ENCODE data around the gene ZBTB20. TPM values are rescaled to one million over a fixed set of nuclear protein-coding genes. Genes with fewer than 3 reads are reported as not detected.

ZBTB20 gene
- total RNA-seq, 1 donor from 2014 or later = 110 TPM

DNA sequence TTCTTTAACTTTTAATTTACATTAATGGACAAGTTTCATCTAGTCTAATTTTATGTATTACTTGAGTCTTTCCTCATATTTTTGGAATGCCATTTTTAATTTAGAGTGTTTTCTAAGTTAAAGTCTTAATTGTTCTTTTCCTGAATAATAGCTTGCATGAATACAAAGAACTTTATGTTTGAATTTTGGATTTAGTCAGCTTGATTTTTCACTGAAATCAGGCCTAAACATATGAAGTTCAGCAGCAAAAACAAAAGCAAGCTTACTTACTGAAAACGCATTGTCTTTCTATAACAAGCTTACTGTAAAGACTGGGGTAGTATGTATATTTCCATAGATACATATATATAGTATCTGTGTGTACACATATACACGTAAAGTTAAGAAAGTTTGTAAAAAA lies 126.0 kb downstream of the ZBTB20 start:
- DNase-seq (ENCODE audit: low spot score) = no peak

DNA sequence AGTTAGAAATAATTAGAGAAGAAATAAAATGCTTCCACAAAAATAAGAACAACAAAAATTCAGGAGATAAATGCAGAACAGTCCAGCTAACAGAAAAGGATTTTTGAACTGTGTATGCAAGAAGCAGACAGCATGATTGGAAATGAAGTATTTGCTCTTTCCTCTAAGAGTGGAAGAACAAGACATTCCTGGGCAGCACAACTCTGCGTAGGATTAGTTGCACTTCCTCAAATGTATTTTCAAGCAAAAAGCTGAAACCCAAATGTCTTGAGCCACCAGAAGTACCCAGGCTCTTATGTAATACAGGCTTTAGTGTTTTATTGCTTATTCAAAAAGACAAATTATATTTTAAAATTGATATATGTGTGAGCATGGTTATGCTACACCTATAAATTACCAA lies 127.2 kb downstream of the ZBTB20 start:
- DNase-seq (ENCODE audit: low spot score) = no peak

DNA sequence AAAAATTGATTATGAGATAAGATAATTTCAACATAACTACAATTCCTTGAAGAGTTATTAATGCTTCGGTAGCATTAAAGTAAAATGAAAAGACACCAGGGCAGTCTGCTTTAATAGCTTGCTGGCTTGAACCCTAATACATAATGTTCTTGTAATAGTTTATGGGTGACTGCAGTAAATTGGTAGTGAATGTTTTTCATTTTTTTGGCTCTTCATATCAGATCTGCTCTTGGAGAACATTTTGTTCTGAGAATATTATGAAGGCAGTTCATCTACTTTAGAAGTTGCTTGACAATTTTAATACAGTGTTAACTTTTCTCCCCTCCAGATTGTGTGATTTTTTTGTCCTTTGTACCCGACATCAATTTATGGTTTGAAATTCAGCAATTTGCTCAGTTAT lies 128.4 kb downstream of the ZBTB20 start:
- no peak for DNase-seq (ENCODE audit: low spot score)

DNA sequence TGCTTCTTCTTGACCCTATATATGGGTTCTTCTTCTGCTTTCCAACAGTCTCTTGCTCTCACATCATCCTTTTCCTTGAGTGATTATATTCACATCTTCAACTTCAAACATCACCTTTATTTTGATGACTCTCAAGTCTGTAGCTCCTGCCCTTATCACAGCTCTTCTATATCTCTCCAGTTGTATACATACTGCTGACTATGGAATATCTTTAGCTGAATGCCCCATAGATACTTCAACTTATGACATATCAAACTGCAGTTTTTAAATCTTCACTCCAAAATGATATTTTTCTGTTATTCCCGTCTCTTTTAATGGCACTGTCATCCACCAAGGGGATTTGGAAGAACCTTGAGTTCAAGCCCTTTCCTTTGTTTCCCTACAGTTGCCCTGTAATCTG lies 139.1 kb downstream of the ZBTB20 start:
- no peak for DNase-seq (ENCODE audit: low spot score)

DNA sequence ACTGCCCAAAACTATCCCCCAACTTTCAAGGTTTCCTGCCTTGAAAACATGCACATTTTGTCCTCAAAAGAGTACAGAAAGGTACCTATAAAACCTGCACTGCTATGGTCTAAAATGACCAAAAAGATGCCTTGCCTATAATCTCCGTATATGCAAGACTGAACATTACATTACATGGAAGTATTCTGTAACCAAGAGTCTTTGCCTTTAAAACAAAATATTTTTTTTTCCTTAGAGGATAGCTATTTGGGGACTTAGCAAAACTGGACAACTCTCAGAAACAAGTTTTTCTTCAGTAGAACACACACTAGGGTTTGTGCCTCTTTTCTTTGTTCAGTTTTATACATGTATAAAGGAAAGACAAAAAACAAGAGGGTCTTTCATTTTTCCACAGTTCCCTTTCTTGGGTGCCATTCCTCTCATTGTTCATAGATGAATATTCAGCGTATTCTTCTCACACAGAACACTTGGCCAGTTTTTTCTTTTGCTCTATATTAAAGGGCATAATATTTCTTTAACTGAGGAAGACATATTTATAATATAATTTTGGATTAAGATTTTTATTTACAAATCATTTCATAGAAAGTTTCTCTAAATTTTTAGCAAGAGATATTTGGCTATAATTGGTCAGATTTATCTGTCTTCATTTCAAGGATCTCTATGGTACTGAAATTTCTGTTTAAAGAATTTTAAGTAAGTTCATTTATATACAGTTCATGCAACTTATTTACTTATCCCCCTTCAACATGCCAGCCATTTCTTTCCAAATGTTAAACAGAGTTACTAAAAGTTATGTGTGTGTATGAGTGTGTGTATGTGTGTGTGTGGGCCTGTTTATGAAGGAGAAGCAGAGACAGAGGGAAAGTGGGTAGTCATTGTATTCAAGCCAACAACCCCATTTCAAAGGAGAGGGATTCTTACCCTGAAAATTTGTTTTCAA lies 142.6 kb downstream of the ZBTB20 start:
- DNase-seq (ENCODE audit: low spot score) = no peak

DNA sequence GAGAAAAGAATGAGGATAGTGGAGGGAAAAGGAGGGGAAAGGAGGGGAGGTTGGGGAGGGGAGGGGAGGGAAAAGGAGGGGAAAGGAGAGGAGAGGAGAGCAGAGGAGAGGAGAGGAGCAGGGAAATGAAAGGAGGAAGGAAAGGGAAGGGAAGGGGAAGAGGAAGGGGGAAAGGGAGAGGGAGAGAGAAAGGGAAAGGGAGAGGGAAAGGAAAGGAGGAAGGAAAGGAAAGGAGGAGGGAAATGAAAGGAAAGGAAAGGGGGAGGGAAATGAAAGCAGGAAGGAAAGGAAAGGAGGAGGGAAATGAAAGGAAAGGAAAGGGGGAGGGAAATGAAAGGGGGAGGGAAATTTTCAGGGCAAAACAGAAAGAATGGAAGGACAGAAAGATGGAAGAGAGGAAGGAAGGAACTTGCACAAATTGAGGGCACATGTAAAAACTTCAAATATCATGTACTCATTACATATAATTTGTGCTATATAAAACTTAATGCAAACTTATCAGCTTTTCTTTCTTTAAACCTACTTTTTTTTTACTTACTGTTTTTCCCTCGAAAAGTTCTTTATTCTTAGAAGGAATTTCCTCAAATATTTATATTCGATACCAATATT lies 148.0 kb downstream of the ZBTB20 start:
- DNase-seq (ENCODE audit: low spot score) = no peak

DNA sequence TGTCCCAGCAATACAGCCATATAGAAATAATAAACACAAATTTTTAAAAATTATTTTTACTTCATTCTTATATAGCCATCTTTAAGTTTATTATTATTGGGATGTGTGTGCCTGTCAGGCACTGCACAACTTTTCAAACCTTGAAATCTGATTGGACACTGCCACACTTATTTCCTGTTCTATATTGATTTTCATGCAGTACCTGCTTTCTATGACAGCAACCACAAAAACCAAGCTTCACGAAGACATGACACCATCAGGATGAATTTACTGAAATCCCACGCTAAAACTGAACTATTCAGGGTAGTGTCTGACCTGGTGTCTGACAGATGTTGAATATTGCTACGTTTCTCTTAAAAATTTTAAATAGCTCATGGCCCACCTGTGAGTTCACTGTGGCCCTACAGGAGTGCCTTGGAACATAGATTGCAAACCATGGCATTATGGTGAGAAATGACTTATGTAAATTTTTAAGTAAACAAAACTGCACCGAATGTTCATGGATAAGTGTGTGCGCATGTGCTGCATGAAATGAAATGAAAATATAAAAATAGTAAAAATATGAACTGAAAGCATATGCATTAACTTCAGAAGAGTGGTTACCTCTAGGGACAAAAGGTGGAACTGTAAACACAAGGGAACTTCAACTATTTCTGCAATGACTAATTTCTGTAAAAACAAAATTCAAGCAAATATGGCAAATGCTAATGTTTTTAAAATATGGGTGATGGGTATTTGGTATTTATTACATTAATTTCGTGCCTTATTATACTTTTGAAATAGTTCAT lies 152.3 kb downstream of the ZBTB20 start:
- no peak for DNase-seq (ENCODE audit: low spot score)

DNA sequence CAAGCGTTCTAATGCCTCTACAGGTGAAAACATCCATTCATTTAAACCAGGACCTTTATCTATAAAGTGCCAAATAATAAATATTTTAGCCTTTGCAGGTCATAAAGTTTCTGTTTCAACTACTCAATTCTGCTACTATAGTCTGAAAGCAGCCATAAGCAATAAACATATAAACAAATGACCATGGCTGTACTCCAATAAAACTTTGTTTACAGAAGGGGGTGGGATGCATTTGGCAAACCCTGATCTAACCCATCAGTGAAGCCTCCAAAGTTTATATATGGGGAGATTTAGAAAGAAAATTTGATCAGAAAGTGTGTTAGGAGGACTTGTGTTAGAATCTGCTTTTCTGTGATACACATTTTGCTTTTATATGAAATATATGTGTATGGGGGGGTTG lies 161.3 kb downstream of the ZBTB20 start:
- DNase-seq (ENCODE audit: low spot score) = no peak

DNA sequence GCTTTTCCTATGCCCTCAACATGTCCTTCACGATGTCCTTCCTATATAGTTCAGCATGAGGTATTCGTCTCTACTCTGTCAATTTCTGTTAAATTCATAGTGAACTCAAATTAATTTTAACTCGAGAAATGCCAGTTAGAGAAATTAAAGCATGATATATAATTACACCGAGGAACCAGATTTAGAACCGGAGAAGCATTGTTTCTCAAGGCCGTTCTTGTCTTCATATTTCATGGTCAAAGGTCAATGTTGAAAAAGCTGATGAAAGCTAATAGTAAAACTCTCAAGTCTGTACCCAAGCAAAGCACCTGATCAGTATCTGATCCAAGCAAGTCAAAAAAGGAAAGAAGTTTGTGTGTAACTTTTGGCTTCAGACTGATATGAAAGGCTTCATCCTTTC lies 163.8 kb downstream of the ZBTB20 start:
- DNase-seq (ENCODE audit: low spot score) = no peak

DNA sequence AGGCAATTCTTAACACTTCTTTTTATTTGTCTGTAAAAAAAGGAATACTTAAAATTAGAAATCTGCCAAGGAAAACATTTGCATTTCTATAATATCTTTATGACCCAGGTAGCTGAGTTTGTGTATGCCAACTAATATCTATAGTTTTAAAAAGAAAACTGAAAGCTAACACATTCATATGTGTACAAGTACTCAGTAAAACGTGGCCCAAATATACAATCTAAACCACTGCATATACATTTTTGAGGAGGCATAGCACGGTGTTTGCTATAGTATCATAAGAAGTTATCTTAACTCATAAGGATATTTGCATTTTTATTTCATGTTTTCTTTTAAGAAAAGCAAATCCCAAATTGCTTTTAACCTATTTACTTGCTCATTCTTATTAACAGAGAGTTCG lies 172.7 kb downstream of the ZBTB20 start:
- DNase-seq (ENCODE audit: low spot score) = no peak

DNA sequence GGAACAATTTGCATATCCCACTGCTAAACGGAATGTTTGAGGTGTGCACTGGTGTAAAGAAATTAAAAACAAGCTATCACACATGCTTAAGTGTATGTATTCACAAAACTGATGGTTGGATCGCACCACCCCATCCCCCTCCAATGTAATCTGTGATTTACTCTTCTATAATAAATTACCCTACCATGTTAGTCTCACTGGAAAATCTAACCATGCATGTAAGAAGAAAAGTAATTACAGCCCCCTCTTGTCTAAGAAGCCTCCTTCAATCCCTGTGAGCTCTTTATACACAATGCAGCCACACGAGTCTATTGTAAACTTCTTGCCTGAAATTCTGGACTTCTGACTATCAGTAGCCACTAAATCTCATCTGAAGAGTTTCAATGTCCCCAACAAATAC lies 173.6 kb downstream of the ZBTB20 start:
- DNase-seq (ENCODE audit: low spot score) = no peak

DNA sequence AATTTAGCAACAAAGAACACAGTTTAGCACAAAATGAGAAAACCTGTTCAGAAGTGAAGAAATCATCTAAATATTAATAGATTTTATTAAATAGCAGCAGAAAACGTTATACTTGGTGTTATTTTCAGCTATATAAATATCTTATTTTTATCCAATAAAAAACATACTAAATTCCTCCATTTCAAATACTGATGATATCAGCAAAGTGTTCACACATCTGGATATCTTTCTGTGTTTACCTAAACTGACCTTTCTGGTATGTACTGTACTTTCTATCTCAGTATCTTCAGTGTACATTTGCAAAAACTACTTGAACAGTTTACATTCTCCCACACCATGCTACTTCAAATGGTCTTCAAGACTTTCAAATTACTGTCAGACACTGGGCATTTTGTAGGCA lies 179.9 kb downstream of the ZBTB20 start:
- DNase-seq (ENCODE audit: low spot score) = no peak

DNA sequence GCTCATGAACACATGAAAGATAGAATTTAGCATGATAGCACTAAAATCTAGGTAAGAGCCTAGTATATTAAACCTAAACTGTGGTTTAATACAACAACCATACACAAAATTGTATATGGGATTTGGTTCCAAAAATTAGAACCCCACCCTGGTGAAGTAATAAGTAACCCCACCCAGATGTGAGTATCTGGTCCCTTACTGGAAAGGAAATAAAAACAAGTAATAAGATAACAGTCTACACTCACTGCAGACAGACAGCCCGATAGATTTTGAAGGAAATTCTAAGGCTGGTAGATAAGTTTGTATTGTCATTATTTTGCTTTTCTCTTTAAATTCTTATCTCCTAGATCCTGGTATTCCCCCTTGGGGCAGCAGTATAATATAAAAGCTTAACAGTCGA lies 184.9 kb downstream of the ZBTB20 start:
- no peak for DNase-seq (ENCODE audit: low spot score)

DNA sequence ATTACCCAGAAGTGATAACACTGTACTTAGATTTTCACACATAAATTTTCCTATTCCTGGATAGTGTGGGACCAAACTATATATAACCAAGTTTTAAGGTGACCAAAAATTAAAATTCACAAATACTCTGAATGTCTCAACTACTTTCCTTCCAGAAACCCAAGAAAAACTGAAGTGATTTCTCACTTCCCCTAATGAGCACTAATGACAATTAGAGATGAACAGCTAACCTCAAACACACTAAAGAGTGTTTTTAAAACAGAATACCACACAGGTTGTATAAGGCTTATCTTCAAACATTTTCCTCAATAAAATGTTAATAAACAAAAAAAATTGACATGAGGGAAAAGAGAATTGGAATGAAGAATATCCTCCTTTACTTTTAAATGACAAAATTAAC lies 188.2 kb downstream of the ZBTB20 start:
- DNase-seq (ENCODE audit: low spot score) = no peak

DNA sequence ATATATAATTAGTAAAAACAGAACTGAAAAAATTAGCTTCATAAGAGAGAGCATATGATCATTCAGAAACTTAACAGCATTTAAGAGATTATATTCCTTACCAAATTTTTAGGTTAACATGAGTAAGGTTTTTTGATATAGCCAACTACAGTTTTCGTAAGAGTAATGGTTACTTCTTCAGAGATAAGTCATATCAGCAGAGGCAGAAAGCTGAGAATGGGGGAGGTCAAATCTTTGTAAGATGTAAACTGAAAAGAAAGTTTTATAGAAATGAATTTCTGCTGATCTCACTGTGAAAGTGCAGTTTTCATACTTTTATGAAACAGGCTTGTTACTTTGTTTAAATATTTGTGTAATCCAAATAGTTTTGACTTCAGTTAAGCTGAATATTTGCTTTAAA lies 193.3 kb downstream of the ZBTB20 start:
- no peak for DNase-seq (ENCODE audit: low spot score)

DNA sequence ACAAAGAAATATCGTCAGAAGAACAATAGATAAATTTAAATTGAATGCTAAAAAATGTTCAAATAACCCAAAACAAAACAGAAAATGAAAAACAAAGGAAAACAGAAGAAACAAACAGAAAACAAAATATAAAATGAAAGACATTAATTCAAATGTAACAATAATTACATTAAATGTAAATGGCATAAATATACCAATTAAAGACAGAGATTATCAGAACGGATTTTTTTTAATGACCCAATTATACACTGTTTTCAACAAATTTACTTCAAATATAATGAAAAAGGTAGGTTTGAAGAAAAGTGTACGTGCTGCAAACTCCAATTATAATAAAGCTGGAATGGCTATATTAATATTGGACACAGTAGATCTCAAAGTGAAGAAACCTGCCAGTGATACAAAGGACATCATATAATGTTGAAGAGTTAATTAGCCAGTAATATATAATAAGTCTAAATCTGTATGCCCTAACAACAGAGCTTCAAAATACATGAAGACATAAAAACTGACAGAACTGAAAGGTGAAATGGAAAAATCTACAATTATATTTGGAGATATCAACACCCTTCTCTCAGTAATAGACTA lies 193.8 kb downstream of the ZBTB20 start:
- no peak for DNase-seq (ENCODE audit: low spot score)

DNA sequence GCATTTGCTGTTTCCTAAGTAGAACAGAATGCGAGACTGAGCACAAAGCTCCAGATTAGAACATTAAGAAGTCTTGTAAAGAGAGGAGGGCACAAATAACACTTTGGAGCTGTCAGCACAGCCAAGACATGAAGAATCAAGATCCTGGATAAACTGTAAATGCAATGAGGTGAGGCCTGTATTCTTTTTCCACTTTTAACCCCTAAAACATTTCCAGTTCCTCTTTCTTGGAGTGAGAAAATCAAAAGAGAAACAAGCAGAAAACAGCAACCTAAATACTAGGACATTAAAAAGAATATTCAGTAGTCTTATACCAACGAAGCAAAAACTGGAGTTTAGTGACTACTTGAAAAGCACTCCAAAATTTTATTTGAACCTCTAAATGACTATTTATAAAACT lies 204.3 kb downstream of the ZBTB20 start:
- no peak for DNase-seq (ENCODE audit: low spot score)

DNA sequence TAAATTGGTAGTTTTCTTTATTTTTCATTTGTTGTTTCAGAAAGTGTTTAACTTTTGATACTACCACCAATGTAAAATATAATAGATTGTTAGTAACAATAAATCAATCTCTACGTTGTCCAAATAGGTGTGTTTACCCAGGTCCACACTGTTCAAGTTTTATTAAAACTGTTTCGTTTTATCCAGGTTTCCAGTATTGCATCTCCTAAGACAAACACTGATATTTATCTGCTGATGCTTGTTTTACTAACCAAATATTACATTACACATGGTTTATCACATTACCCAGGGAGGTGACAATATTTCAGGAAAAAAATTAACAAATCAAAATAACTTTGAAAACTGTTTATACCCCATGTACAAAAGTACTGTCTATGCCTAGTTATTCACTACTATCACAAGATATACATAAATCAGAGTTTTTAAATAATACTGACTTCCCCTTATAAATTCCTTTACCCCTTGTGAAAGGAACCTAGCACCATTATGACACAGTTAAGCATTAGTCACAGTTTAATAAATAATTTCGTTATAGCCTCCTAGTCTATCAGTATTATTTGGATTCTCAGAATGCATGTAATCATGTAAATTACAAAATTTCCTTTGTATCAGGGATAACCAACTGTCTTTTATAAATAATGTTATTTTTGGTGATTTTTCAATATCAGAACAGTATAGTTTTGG lies 205.3 kb downstream of the ZBTB20 start:
- DNase-seq (ENCODE audit: low spot score) = no peak

DNA sequence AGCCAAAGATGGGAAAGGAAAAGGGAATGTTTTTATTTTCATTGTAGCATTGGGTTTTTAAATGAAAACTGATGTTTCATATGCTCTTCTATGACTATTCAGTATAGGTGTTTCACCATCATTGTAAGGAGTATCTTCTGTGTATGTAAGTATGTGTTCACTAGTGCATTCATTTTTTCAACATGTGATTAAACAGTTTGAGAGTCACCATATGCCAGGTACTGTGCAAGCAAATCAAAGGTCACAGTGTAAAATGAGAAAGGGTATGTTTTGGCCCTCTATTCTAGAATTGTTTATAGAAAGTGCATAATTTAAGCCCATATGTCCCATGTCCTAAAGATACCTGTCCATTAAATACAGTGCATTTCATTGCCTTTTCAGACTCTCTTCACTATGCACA lies 207.2 kb downstream of the ZBTB20 start:
- DNase-seq (ENCODE audit: low spot score) = no peak

DNA sequence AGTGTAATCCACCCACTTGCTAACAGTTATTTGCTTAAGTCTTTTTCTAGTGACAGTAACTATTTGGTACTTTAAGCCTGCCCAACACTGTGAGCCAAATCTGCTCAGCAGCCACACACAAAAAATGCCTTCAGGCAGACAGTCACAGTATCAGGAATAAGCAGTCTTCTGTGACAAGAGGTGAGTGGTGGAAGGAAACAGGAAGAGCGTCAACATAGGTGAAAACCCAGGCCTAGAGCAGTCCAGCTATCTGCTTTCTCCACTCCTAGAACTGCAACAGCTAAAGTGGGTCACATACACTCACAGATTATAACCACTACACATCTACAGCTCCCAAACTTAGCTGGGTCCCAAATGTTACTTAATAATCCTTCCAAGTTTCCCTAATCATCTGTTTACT lies 213.7 kb downstream of the ZBTB20 start:
- no peak for DNase-seq (ENCODE audit: low spot score)

DNA sequence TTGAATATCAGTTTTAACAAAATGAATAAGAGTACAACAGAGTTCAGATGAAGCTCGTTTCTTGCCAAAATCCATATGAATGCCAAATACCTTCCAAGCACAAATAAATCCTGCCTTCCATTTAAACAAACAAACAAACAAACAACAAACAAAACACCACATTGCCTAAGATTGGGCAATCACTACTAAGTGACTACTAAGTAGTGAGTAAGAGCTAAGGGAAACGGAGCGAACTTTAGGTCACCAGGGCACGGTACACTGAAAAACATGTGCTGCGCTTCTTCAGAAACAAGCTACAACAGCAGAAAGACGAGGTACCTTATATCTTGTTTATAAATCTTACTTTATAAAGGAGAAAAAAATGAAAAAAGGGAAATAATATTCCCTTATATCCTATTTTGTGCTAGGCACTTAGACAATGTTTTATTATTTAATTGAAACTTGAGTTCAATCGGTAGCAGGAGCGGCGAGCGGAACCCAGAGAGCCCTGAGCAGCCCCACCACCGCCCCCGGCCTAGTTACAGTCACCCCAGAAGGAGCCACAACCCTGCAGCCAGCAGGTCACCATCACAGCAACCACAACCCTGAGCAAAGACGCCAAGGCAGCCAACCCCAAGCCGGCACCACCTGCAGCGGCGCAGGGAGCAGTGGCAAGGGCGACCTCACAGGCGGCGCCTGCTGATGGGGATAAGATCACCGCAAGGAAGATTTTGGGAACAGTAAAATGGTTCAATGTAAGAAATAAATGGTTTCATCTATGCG lies 216.9 kb downstream of the ZBTB20 start:
- DNase-seq (ENCODE audit: low spot score) = no peak
